HG03571 (cell line): ENCODE measurements around the gene KDF1.

ENCODE experiments used
- ATAC-seq: cut with Tn5 transposase; IDR thresholded peaks from one replicate; pipeline ENCODE4 v1.9.1; 2021; ENCODE audit not compliant: unreplicated experiment

KDF1 gene, protein sequence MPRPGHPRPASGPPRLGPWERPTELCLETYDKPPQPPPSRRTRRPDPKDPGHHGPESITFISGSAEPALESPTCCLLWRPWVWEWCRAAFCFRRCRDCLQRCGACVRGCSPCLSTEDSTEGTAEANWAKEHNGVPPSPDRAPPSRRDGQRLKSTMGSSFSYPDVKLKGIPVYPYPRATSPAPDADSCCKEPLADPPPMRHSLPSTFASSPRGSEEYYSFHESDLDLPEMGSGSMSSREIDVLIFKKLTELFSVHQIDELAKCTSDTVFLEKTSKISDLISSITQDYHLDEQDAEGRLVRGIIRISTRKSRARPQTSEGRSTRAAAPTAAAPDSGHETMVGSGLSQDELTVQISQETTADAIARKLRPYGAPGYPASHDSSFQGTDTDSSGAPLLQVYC

DNA sequence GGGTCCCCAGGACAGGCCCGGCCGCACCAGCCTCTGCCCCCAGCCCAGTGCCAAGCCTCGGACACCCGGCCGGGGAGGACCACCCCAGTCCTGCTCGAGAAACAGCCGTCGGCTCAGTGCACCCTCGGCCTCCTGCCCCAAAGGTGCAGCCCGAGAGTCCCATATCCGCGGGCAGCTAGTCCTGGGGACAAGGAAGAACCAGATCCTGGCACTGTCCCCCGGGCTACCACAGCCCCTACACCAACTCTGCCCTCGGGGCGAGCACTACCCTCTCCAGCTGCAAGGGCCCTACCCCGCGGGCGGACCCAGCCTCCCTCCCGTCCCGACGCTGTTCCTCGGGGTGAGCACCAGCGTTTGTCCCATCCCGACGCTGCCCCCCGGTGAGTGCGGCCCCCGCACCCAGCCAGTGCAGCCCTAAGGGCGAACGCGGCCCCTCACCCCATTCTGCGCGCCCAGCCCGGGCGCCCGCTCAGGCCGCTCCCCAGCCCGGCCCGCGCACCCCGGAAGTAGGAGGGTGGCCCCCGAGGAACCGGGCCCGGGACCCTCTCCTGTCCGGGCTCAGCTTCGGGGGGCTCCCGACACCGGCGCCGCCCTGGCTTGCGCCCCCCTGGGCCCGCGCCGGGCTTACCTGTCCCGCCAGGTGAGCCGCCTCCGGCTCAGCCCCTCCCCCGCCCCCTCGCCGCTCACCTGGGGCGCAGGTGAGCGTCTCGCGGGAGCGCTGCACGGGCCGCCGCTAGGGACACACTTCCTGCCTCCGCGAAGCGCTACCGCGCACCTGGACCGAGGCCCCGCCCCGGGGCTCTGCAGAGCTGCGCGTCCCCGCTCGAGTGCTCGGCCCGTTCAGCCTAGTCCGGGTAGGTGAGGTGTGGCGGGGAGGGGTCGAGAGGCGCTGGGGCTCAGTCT lies at the start of gene KDF1:
TSS of gene KDF1 (minus strand) at position 747 of the 903 bp plus-strand sequence. CDS start 8,088 bp downstream, outside the sequence.
- ATAC-seq = no peak

DNA sequence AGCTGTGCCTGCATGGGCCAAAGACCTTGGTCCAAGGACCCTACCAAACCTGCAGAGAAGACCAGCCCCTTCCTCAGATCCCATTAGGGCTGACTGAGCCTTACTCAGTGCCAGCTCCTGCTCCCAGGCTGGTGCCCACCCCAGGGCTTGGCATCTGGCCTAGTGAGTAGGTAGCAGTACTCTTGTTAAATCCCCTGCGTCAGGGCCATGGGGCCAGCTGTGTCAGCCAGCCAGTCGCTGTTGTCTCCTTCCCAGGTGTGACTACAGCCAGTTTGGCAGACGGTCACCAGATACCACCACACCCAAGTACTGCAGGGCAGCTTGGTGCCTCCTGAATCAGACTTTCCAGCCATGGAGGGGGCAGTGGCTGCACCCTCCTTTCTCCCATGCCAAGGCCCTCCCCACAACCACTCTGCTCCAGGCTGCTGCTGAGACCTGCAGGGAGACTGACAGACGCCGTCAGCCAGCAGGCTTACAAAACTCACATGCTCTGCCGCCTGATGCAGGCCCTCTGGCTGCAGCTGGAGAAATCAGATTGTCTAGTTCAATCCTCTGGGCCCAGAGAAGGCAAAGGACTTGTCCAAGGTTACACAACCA lies 49.4 kb upstream of the KDF1 start:
- ATAC-seq = no peak

DNA sequence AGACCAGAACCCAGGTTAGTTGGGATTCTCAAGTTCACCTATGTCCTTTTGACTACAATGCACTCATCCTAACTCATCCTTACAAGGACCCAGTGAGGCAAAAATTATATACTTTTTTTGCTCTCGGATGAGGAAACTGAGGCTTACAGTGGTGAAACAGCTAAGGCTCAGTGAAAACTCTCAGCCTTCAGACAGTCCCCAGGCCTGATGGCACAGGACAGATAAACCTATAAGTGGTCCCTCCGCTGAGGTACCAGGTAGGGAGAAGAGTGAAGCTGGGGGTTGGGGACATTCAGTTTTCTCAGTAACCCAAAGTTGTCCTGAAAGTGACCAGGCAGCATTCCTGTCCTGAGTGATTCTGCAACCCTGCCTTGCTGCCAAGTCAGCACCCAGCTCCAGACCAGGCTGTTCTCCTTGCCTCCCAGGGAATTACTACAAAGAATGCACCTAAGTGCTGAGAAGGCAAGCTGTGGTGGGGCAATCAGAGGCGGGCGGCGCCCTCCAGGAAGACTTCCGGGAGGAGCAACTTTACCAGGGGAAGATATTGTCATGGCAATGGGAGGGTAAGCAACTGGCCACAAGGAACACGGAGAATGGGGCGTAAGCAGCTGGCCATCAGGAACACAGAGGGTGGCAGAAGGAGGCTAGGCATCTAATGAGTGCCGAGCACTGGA lies 47.8 kb upstream of the KDF1 start:
- no peak for ATAC-seq

DNA sequence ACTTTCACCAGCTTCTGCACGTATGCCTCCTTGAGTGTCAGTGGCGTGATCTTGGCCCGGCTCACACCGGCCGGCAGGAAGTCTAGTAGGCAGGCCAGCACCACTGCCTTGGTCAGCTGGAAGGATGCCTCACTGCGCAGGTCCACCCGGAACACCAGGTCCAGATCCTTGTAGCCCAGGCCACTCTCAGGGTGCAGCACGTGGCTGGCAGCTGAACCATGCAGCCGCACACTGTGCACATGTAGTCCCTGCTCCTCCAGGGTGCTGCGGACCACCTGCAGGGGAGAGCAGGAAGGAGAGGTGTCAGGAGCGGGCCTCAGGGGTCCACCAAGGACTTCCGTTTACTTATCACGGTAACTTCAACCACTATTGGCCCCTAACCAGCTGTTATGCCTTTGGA lies 46.4 kb upstream of the KDF1 start:
- ATAC-seq = no peak

DNA sequence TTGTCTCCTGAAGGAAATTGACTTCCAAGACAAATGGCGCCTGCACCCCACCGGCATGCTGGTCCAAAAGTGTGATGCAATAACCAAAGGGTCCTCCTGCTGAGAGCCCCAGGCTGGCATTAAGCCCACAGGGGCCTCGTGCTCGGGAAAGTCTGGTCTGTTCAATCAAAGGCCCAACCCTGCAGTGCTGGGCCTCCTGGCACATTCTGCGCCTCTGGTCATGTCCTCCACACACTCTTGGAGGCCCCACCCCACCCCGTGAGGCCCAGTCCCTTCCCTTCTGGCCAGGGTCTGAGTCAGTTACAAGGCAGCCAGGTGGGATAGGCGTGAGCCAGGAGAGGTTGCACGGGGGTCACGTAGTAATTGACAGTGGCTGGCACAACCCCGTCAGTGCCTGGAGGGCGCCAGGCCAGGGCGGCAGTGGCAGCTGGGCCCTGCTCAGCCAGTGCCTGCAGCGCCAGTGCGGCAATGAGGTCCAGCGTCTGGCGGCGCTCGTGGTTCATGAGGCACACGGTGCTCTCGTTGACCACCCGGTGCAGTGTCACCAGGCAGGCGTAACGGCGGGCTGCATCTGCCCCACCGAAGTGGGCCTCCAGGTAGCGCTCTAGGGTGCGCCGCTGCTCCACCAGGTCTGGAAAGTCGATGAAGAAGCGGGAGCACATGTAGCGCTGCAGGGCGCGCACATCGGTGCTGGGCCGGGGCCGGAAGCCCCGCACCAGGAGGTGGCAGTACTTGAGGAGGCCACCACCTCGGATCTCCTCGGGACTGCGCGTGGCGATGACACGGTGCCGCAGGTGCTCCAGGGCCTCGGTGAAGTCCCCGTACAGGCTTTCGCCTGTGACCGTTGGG lies 45.6 kb upstream of the KDF1 start:
- no peak for ATAC-seq

DNA sequence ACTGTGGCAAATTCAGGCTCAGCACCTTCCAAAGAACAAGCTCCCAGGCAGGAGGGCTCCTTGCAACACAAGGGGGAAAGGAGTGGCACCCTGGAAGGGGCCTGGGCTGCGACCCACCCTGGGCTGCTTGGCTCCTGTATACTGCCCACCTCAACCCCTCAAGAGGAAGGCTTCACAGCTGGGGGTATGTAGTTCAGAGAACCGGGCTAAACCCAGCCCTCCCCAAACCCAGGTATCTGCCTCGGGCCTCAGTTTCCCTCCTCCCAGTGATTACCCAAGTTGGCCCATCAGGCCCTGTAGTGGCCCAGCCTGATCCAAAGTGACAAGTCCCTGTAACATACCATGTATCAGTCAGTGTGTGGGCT lies 44.9 kb upstream of the KDF1 start:
- no peak for ATAC-seq

DNA sequence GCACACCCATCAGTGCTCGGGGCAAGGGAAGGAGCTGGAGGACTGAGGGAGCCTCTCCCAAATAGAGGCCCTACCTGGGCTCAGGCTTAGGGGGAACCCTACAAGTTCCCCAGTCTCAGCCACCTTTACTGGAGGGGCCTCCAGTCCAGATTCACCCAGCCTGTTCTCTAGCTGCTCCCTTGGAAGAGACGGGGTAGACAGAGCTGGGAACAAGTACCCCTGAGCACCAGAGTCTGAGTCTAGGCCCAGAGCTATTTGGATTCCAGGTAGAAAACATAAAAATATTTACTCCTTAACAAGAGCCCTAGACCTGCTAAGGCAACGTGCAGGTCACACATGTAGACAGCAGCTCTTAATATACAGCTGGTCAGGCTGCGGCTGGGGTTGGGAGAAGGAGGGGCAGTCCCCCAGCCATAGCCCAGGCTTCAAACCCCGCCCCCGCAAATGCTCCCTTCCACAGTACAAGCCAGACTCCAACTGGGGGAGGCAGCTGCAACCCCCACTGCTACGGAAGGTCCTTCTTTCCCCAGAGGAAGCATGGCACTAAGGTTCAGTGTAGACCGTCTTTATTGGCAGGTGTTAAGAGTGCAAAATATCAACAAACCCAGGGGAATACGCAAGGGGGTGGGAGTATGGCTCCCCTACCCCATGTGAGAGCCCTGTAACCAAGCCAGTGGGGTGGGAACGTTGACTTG lies 44.4 kb upstream of the KDF1 start:
- ATAC-seq = no peak

DNA sequence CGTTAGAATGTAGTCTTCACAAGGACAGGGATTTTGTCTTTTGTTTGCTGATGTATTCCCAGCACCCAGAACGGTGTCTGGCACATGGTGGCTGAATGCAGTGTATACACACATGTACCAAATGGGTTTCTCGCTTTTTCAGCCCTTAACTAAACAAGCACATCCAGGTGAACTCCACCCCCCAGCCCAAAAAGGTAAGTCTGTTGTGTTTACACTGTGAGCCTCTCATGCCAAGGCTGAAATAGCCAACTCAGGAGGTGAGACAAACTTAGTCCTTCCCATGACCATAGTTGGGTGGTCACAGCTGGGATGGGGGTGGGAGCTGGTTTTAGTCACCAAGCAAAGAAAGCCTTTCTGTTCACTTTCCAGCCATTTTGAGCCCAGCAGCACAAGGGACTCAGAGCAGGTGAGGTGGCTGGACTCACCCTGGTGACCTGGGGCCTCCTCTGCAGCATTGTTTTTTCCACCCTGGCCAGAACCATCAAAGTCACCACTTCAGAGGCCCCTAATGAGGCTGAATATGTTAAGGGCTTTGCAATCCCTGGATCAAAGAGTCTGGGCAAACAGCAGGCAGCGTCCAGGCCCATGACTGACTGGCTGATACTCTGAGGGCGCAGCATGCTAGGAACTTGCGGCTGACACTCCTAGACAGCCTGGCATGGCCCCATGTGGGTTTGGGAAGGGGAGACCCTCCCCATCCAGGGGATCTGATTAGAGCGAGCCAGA lies 43.6 kb upstream of the KDF1 start:
- ATAC-seq = no peak

DNA sequence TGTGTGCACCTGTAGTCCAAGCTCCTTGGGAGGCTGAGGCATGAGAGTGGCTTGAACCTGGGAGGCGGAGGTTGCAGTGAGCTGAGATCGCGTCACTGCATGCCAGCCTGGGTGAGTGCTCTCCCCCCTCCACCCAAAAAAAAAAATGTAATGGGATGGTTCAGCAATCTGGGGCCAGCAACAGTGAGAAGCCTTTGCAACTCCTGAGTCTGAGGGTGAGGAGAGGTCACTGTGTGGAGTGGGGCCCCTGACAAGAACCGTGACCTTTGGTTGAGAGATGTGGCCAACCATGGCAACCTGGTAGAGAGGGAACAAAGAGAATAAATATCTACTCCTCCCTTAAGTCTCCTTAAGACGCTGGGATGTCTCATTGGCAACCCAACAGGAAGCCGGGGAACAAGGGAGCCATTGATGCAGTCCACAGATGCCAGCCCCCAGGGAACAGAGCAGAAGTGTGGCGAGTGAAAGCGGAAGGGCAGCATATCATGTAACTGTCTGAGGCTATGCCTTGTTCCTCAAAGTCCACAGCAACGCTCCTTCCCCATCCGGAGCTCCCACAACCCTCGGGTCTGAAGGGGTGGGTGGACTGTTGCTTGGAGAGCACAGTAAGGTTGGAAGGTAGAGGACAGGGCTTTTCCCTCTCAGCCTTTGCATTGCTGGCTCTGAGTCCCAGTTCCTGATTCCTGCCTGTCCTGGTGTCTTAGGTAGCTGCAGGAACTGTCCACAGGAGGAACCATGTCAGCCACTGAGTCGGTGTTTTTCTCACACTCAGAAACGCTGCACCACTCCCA lies 41.5 kb upstream of the KDF1 start:
- no peak for ATAC-seq

DNA sequence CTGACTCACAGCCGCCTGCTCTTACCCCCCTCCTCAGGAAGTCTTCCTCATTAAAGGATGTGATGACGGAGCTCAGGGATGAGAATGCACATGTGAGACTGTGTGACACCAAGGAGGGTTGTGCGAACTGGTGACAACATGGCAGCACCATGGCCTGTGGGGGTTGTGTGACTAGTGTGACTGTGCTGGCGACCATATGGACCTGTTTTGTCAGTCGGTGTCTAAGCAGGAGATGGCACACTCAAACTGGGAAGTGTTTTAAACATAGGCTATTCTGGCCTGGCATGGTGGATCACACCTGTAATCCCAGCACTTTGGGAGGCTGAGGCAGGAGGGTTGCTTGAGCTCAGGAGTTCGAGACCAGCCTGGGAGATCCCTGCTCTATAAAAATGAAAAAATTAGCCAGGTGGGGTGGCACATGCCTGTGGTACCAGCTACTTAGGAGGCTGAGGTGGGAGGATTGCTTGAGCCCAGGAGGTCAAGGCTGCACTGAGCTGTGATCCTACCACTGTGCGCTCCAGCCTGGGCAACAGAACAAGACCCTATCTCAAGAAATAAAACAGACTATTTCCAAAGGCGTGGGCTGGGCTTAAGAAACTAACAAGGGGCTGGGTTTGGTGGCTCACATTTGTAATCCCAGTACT lies 40.7 kb upstream of the KDF1 start:
- no peak for ATAC-seq

DNA sequence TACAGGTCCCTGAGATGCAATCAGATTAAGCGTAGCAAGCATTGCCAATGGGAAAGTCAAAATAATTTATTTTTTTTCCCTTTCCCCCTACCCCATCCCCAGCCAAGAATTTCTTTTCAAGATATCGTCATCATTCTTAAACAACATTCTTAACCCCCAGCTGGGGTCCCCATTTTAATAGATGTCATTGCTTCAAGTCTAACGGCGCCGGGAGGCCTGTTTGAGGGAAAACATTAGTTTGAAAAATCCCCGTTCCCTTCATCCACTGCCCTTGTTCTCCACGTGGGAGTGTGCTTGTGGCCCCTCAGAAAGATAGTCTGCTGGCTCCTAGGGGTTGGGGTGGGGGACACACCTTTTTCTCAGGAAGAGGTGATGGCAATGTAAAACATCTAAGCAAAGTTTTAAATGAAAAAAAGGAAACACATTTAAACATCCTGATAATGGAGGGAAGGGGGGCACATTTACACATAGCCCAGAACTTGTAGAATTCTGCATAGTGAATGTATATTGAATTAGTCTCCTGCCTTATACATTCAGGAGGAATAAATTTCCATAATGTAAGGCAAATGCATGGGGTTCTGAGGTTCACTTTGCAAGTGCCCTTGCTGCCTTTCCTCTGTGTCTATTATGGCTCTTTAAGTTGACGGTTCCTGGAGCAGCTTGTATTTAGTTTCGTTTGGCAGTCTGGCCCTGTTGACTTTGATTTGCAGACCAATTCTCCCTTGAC lies 40.0 kb upstream of the KDF1 start:
- no peak for ATAC-seq

DNA sequence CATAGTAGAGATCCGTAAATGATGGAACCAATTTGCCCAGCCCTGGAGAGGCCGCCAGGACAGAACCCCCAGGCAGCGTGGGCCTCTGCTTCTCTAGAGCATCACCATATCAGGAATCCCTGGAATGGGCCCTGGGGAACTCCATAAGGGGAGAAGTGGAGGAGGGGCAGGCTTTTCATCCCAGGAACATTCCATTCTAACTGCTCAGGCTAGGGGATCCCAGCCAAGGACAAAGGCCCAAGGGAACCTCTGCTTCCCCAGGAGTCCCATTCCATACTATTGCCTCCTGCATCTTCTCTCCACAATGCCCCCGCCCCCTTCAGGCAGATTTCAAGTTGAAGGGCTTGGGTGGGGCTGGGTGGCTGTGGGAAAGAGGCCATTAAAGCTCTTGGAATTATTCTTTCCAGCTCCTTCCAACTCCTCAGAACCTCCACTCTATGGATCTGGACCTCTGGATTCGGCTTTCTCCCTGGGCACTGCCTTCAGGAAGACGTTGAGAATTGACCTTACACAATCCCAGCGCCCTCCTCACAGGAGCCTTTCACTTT lies 39.2 kb upstream of the KDF1 start:
- no peak for ATAC-seq

DNA sequence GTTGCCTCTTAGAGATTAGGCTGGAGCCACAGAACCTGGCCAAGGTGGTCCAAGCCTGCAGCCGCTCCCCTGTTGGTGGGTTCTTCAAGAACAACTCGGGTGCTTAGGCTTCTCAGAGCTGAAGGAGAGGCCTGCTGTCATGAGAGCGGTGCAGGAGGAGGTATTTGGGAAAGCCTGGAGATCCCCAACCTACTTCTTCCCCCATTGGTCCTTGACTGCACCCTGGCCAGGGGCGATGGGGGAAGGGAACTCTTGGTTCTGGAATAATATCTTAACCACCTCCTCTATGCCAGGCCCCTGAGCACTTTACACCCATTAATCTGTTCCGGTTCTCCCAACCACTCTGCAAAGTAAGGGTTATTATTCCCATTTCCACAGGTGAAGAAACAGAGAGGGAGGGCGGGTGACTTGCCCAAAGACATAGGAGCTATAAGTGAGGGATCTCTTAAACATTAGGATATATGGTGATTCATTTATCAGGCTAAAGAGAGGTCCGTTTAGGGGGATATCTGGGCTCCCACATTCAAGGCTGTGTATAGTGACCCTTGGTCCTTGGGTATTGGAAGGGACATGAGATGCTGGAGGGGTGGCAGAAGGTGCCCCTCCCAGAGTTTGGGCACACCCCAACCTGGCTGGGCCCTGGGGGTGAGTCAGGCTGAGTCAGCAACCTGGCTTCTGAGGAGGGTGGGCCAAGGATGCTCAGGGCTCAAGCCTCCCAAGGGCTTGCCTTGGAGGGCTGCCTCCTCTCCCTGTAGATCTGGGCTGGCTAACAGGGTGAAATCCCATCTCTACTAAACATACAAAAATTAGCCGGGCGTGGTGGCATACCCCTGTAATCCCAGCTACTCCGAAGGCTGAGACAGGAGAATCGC lies 38.4 kb upstream of the KDF1 start:
- no peak for ATAC-seq

DNA sequence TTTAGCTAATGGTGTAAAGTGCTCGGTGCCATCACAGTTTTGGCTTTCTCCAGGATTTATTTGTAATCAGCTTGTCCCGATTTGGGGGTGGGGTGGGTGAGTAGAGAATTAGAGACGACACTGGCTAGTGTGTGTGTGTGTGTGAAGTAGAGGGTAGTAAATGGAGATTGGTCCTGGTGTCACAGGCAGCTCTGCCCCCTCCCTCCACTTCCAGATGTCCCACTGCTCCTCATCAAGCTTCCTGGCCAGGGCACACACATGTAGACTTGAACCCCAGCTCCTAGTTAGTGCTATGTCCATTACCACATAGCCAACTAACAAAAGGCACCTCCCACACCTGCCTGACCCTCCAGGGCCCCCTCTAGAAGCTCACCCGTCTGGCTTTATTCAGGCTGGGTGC lies 36.4 kb upstream of the KDF1 start:
- ATAC-seq = no peak

DNA sequence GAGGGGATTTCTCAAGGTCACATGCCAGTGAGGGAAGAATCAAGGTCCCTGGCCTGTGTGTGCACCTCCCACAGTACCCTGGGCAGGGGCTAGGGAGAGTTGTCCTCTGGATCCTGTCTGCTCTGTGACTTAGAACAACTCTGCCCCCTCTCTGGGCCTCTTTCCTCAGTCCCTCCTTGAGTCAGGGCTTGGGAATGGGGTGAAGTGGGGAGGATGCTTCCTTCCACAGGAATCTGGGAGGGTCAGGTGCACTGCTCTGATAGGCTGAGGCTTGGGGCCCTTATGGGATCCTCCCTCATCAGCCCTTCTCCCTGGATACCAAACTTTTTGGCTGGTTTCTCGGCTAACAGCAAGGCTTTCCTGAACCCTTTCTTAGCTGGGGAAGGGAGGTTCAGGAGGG lies 35.8 kb upstream of the KDF1 start:
- no peak for ATAC-seq
